ENCODE results near the gene MAPKAP1.

DNA sequence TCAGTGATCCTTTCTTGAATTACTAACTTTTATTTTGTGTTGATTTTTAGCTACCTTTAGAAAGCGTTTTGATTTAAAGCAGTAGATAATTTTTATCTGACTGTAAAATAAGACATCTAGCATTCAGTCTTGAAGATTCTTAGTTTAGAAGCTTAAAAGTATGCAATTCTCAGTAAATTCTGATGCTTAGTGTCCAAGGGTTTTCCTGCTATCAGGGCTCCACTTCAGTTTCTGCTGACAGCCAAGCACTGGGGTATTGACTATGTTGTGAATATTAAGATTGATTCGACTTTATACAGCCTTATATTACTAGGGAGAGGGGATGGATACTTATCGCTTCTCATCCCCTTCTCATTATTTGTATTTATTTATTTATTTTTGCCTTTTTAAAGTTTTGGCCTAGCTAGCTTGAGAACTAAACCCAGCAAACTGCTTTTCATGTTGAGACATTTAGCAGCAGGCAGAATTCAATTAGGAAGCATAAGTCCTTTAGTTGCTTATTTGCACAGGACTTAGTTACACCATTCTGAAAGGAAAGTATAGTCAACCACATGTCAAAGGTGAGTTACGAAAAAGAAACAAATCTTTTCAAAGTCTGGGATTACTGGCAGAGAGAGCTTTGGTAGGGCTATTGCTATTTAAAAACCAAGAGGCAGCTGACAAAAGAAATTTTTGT is 43.1 kb upstream of the MAPKAP1 start:
- no peak for TF ChIP-seq CTCF (IDR thresholded peaks at IDR 0.05; ENCODE audit: insufficient read depth, low read length, poor library complexity, severe bottlenecking)
- no peak for TF ChIP-seq EZH2phosphoT487 (conservative IDR thresholded peaks at IDR 0.05; ENCODE audit: low read length)
